Stimulated activated CD8-positive, alpha-beta memory T cell treated with anti-CD3 and anti-CD28 coated beads, Interleukin-4, amount 100 ng/mL, for 4 hours (primary cell): ENCODE data around the gene IFT27.

ENCODE experiments used
- DNase-seq, 2 donors: peaks; one replicate each; pipeline ENCODE4 v3.0.0-alpha.2; 2020; ENCODE audit warnings: low read depth in 2 of 2, low spot score in 1 of 2

IFT27 gene

DNA sequence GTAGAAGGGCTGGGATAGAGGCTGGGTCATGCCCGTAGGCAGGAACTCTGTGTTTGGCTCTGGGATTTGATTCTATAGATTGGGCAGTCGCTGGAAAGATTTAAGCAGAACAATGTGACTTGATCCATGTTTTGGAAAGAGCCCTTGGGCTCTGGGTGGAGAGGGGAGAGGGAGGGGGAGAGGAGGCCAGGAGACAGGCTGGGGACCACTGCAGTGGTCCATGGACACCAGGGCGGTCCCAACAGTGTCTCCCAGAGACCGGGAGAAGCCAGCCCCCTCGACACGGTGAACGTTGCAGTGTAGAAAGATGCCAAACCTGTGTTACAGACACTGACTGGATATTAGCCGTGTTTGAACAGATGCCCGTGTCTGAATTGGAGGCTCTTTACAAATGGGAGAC, 21.5 kb upstream of the IFT27 start:
- DNase-seq = no peak

GRCh38 chr22:36796552-36797175, 20.7 kb upstream of the IFT27 start:
- DNase-seq = no peak

- DNase-seq = no peak
Observed at GRCh38 chr22:36795633-36796032, 19.7 kb upstream of the IFT27 start.

- no peak for DNase-seq
Observed at GRCh38 chr22:36790648-36791047, 14.7 kb upstream of the IFT27 start.

DNA sequence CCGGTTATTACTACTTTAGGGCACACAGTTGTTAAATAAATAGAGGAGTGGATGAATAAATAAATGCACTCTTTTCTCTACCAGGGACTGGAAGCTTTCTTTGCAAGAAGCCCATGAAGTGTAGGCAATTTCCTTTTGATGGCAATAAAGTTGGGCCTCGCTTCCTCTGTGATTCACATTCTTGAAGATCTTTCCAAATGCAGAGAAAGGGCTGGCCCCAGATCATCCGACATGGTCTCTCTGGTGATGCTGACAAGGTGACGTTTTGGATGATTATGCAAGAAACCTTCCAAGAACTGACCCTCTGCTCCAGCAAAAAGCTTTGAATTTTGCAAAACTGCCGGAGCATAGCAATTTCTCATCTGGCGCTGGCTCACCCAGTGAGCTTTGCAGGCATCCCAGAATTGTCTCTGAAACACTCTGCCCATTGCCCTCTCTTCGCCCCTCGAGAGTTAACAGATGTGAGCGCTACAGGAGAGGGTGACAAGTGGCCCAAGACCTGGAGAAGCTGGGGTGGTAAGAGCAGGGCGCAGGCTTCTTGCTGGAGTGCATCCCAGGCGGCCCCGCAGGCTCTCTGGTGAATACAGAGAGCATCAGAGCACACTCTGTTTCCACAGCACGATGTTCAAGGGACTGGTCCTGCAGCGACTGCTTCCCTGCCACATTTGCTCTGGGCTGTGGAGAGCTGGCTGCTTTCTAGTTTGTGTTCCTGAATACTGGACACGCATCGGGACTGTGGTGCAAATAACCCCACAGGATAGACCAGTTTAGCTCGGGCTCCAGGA, 11.5 kb upstream of the IFT27 start:
- no peak for DNase-seq

DNA sequence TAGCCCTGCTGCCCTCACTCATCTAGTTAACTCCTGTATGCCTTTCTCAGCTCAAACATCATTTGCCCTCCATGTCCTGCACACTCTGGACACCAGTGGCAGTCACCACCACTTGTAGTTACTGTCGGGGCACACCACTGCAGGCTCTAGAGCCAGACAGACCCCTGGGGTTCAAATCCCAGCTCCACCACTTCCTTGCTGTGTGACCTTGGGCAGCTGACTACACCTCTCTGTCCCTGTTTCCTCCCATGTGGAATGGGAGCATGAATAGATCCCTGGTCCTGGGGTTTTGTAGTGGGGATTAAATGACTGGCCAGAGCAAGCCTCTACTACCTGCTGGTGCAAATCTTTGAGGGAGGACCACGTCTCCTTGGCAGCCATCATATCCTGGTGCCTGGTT, 7.8 kb upstream of the IFT27 start:
- no peak for DNase-seq

DNA sequence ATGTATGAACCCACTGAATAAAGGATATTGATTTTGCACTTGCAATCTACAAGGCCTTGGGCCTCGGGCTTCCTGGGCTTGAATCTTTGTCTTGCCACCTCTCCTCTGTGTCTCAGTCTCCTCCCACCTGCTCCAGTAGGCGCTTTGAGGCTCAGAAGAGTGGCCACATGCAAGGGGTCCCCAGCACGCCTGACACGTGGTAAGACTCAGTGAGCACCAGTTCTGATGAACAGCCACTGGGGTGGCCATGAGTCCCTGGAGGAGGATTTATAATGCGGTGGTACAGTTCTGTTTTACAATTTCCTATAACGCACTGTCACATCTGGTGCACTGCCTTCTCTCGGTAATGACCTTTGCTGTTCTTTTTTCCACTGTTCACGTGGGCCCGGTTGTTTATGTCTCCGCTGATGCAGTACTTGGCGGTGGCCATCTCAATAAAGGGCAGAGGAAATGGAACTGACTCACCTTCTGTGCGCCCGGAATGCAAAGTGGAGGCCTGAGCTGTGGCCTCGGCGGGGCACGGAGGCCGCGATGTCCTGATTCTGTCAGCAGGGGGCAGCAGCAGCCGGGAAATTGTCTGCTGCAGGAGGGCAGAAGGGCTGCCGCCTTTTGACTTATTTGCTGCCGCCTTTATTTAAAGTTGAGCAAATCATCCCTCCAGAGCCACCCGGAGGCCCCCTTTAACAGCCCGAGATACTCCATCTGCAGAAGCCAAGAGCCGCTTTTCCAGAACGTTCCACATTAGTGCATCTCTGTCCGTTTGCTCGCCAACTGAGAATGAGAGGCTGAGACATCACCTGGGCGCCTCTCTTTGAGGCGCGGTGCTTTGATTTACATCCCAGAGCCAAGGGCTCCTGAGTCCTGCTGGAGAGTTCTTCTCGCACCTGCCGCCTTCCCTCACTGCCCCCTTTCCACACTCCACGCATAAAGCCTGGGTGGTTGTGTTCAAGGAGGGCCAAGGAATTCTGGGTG, 6.0 kb upstream of the IFT27 start:
- DNase-seq = peak; percentile 68 to 77

GRCh38 chr22:36778020-36778419, 2.1 kb upstream of the IFT27 start:
- DNase-seq = no peak

GRCh38 chr22:36776722-36777121, 803 bp upstream of the IFT27 start:
- no peak for DNase-seq

GRCh38 chr22:36775586-36775963, 344 bp downstream of the IFT27 start:
- no peak for DNase-seq

DNA sequence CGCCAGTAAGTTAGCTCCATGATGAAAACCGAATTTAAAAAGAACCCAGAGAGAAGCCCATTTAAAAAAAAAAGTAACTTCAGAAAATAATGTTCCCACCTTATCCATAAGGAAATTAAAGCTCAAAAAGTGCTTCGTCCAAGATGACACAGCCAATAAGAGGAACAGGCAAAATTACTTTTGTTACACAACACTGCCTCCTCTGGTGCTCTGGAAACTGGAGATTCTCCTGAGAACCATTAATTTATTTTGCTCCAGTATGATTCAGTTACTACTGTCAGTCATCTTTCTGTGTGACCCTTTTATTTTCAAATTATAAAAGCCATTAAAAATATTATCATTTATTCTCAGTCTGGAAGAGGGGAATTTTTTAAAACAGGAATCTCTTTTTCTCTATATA, 2.0 kb downstream of the IFT27 start:
- DNase-seq = no peak

DNA sequence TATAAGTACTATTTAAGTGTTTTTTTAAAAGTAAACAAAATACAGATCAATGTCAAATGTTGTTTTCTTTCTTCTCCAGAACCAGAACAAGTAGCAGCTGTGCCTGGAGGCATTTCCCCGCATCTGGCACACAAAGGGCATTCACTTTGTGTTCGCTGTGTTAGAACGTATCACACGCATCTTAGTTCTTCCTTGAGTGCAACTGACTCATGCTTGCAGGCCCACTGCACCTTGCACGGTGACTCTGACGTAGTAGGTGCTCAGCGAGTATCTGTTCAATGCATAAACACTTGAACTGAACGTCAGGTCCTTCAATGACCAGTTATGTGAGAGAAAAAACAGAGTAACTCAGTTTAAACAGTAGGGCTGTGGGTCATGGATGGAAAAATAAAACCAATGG, 3.5 kb downstream of the IFT27 start:
- DNase-seq = no peak

GRCh38 chr22:36771356-36772063, 4.4 kb downstream of the IFT27 start:
- no peak for DNase-seq

DNA sequence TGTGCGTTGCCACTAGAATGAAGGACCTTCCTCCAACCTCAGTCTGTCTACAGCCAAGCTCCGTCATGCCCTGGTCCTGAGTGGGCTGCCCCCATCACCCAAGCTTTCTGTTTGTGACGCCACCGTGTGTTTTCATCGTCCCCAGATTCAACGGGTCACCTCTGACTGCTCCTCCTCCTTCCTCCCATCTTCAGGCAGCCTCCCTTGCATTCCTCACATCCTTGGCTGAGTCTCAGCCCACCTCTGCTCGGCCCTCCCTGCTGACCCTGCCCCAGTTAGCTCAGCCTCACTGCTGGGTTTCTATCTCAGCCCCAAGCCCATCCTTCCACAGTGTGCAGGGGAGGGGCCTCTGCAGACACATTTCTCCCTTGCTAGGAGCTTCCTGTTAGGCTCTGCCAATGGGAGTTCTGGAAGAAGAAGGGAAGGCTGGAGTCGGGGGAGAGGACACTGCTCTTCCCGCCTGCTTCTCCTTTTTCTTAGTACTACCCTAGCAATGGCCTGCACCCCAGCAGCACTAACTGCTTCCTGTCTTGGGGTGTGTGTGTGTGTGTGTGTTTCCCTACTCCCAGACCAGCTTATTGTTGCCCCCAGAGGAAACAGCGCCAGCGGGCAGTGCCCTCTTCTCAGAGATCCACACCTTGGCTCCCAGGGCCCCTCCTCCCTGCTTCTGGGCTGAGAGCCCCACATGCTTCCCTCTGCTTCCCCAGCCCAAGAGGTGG, 5.2 kb downstream of the IFT27 start:
- no peak for DNase-seq

DNA sequence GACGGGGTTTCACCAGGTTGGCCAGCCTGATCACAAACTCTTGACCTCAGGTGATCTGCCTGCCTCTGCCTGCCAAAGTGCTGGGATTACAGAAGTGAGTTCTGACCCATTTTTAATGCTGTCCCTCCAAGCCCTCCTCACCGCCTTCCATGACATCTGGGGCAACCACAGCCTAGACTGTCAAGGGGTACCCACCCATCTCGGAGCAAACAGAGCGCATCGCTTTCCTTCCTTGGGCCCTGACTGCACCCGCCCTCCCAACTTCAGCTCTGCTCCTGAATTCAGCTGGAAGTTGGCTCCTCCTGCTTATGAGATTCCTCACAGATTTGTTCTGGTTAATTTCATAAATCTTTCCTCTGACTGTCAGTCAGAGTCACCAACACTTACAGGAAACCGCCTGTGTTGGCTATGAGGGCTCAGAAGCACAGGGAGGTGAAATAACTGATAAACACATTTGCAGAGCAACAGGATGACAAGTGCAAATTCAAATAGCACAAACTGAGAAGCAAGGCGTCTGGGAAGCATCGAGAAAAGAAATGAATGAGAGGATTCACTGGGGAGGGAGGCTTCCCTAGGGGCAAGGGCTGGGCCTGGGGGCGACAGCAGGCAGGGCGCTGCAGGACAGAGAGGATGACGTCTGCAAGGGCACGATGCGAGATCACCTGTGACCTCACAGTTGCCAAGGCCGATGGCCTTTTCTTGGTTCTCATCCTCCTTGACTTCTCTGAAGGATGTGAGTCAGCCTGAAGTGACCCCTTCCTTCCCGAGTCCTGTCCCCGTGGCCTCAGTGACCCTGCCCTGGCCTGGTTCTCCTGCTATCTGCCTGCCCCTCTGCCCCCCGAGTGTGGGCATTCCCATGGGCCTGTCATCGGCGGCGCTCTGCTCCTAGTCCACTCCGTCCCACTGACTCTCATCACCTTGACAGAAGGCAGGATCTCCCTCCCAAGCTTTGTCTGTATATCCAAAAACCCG, 6.1 kb downstream of the IFT27 start:
- no peak for DNase-seq

DNA sequence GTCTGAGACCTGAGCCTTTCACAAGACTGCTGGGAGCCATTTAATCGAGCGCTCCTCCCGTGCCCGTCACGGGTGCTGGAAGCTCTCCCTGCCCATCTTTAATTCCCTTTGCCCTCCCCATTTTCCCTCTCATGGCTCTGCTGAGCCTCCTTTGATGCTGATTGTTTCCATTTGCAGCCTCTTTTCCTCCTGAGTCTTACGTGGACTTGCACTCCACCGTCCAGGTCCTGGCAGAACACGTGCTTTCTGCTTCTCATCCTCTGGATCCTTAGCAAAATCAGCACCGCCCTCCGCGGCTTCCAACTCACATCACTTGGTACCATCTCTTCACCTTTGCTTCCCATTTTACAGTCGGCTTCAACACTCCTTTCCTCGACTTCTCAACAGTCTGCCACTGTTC, 7.3 kb downstream of the IFT27 start:
- no peak for DNase-seq

DNA sequence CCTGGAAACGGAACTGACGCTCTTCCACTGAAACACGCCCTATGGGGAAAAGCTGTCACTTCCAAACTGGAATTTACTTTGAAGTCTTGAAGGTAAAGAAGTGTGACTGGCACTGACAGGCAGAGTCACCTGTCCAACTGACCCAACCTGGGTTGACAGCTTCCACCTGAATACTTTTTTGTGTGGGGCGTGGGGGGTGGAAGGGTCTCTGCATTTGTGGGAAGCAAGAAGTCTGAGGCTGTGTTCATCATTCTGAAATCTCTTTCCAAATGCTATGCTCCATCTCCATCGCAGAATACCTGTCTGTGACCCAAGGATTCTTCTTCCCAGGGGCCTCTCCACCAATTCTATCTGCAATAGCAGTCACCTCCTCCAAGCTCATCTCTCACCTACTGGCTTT, 7.8 kb downstream of the IFT27 start:
- no peak for DNase-seq

- no peak for DNase-seq
Observed at GRCh38 chr22:36767035-36767775, 8.7 kb downstream of the IFT27 start.
